Dendritic cell treated with granulocyte-macrophage colony-stimulating factor and Interleukin-4, amounts not matched to agents 40 ng/mL and 50 ng/mL, for 4 days (primary cell): ENCODE measurements around the gene LRRTM3.

Source experiments
- H3K27ac Mint-ChIP-seq: one replicate; pipeline ENCODE4 v1.8.0; 2022; ENCODE audit warnings: mild to moderate bottlenecking, mixed read lengths
- H3K27me3 Mint-ChIP-seq: one replicate; pipeline ENCODE4 v1.8.0; 2022; ENCODE audit warnings: mild to moderate bottlenecking, mixed read lengths
- H3K36me3 Mint-ChIP-seq: one replicate; pipeline ENCODE4 v1.8.0; 2022; ENCODE audit warnings: low read depth, mixed read lengths
- H3K4me1 Mint-ChIP-seq: one replicate; pipeline ENCODE4 v1.8.0; 2022; ENCODE audit warnings: low read depth, mixed read lengths
- H3K4me3 Mint-ChIP-seq: one replicate; pipeline ENCODE4 v1.8.0; 2022; ENCODE audit warnings: mild to moderate bottlenecking, moderate library complexity, mixed read lengths
- H3K9me3 Mint-ChIP-seq: one replicate; pipeline ENCODE4 v1.8.0; 2022; ENCODE audit warnings: mixed read lengths
- intact Hi-C: fragments of 100-400 bp; cut with micrococcal nuclease; formaldehyde crosslinking; loops from one replicate; pipeline ENCODE4 v1.15.0; 2022

Gene LRRTM3

DNA sequence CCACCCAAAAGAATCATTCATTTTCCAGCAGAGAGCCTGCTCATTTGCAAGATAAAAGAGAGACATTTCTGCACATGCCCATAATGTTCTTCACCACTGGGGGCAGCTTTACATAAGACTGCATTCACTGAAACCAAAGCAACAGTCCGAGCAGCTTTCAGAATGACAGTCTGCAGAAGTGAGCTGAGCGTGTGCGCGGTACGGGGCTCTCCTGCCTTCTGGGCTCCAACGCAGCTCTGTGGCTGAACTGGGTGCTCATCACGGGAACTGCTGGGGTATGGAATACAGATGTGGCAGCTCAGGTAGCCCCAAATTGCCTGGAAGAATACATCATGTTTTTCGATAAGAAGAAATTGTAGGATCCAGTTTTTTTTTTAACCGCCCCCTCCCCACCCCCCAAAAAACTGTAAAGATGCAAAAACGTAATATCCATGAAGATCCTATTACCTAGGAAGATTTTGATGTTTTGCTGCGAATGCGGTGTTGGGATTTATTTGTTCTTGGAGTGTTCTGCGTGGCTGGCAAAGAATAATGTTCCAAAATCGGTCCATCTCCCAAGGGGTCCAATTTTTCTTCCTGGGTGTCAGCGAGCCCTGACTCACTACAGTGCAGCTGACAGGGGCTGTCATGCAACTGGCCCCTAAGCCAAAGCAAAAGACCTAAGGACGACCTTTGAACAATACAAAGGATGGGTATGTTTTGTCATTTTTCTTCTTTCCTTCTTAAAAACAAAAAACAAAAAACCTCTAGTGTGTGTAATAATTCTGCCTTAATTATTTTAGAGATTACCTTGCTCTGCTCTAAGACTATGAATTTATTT is at the start of gene LRRTM3:
Gene LRRTM3, plus strand, starts transcription at position 141 of the 820 bp plus-strand sequence.
- intact Hi-C loops = no loop called here
- Mint-ChIP-seq H3K9me3 (no peaks in the 10 kb centered on the region), H3K27ac (no peak within 1 kb of the TSS), H3K4me1 (no peaks in the 10 kb centered on the region), H3K36me3 (no peaks in the 10 kb centered on the region), H3K4me3 (no peak within 1 kb of the TSS), H3K27me3 (peaks cover 29% of the 10 kb centered on the region)

DNA sequence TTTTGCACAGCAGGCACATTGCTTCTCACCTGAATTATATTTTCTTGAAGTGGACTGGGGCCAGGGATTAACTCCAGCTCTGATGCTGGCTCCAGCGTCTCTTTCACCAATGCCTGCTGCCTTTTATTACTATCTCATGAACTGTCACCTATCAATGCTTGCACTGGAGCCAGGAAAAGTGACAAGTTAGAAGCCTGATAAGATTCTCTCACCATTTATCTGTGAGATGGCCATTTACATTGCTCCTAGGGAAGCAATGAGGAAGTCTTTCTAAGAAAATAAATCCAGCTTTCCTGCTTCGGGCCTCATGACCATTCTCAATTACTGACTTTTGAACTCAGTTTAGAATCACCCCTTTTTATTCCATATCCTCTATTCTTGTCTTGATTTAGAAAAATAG is 48.5 kb upstream of the LRRTM3 start:
- no peak overlapping the region for H3K4me3 Mint-ChIP-seq
- no peak overlapping the region for H3K27ac Mint-ChIP-seq

DNA sequence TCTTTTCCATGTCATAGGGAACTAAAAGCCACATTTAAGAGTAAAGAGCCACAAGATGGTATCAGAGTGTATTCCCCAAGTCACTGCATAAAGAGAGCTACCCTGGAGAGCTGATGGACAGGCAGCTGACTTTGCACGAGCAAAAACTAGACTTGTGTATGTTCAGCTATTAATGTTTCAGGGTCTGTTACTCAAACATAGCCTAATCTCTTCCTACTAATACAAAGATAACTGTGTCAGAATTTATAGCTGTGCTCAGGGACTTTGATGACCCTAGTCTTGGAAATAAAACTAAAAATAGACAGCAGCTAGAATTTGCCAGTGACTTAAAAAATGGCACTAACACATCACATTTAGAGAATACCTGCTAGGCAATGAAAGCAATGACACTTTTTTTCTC is 45.5 kb upstream of the LRRTM3 start:
- intact Hi-C loops = no loop called here
- Mint-ChIP-seq H3K4me3 (no peak overlapping the region), H3K9me3 (no peaks in the 10 kb centered on the region), H3K27ac (no peak overlapping the region), H3K36me3 (no peaks in the 10 kb centered on the region), H3K27me3 (no peaks in the 10 kb centered on the region), H3K4me1 (no peaks in the 10 kb centered on the region)

More for the DNA sequence above, 48.5 kb upstream of the LRRTM3 start:
- H3K27me3 Mint-ChIP-seq = no peaks in the 10 kb centered on the region
- H3K9me3 Mint-ChIP-seq = no peaks in the 10 kb centered on the region
- H3K4me1 Mint-ChIP-seq = no peaks in the 10 kb centered on the region
- intact Hi-C loops = no loop called here
- H3K36me3 Mint-ChIP-seq = no peaks in the 10 kb centered on the region

DNA sequence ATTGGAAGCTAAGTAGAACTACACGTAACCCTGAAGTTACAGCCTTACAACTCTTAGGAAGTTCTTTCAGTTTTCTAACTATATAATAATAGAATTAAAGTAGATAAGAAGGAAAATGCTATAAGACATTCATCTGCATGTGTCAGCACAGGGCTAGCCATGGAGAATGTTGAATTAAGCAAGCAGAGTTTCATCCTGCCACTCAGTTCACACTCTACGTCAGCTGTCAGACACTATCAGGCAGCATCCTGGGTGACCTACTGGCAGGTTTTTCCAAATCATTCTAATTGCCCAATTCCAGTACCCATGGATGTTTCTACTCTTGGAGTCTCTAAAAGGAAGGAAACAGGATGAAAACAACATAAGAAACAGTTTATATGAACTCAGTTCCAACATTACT is 45.0 kb upstream of the LRRTM3 start:
- intact Hi-C loops = no loop called here
- Mint-ChIP-seq H3K9me3 (no peaks in the 10 kb centered on the region), H3K27me3 (no peaks in the 10 kb centered on the region), H3K4me3 (no peak overlapping the region), H3K4me1 (no peaks in the 10 kb centered on the region), H3K36me3 (no peaks in the 10 kb centered on the region), H3K27ac (no peak overlapping the region)

DNA sequence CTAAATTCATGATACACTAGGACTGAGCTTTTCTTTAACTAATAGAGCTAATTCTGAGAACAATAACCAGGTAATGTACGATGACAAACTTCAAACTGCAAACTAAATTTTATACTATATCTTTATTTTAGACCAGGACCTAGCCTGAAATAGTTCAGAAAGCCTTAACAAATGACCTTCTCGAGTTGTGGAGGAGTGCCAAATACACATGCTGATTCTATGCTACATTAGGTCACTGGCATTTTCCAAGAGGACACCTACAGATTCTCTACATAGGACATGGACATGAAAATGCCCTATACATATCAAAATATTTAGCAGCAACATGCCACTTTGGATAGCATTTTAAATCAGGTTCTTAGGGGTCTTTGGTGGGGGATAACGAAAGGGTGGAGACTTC is 44.0 kb upstream of the LRRTM3 start:
- no peaks in the 10 kb centered on the region for H3K4me1 Mint-ChIP-seq
- H3K4me3 Mint-ChIP-seq = no peak overlapping the region
- no peak overlapping the region for H3K27ac Mint-ChIP-seq
- H3K9me3 Mint-ChIP-seq = no peaks in the 10 kb centered on the region
- intact Hi-C loops = no loop called here
- H3K36me3 Mint-ChIP-seq = no peaks in the 10 kb centered on the region
- H3K27me3 Mint-ChIP-seq = no peaks in the 10 kb centered on the region

DNA sequence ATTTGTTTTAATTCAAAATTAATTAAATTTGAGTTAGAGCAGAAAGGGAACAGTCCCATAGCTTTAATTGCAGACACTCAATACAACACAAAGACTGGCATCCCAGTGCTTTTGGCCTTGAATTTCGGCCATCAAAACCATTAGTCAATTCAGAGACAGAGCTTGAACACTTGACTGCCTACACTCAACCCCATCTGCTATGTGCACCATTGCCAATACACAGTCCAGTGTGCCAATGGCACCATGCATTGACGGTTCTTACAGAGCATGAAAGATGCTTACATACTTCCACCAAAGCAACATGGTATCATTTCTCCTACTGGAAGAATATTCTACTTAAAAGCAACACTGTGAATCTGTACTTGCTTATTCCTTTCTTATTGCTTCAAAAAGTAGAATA is 43.6 kb upstream of the LRRTM3 start:
- Mint-ChIP-seq H3K9me3 (no peaks in the 10 kb centered on the region), H3K4me1 (no peaks in the 10 kb centered on the region), H3K27me3 (no peaks in the 10 kb centered on the region), H3K27ac (no peak overlapping the region), H3K4me3 (no peak overlapping the region), H3K36me3 (no peaks in the 10 kb centered on the region)
- intact Hi-C loops = no loop called here

DNA sequence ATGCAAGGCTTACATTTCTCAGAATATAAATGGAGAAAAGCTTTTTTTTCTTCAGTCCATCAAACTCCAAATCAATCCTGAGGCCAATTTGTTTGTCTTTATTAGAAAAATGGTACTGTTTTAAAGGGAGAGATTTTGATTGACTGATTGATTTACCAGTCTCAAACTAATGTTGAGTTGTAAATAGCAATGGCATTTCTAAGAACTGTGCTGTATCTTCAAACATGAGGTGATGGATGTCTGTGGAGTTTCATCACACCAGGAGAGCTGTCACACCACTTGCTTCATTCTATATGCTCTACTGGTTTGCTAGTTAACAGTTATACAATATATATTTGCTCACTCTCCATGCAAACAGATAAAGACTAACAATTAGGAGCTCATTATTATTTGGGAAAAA is 39.0 kb upstream of the LRRTM3 start:
- H3K36me3 Mint-ChIP-seq = no peaks in the 10 kb centered on the region
- intact Hi-C loops = no loop called here
- no peaks in the 10 kb centered on the region for H3K27me3 Mint-ChIP-seq
- no peaks in the 10 kb centered on the region for H3K4me1 Mint-ChIP-seq
- H3K27ac Mint-ChIP-seq = no peak overlapping the region
- H3K9me3 Mint-ChIP-seq = peaks cover 19% of the 10 kb centered on the region
- H3K4me3 Mint-ChIP-seq = no peak overlapping the region

DNA sequence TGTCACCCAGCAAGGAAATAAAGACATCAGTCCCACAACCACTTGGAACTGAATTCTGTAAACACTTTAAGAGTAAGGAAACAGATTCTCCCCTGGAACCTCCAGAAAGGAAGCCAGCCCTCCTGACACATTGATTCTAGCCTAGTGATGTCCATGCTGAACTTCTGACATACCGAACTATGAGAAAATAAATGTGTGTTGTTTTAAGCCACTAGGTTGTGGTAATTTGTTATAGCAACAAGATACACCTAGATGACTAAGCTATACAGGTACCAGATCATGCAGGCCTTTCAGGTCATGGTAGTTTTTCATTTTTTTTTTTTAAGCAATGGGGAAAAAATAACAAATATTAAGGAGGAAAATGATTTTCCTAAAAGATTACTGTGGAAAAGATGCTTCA is 37.6 kb upstream of the LRRTM3 start:
- intact Hi-C loops = no loop called here
- Mint-ChIP-seq H3K27me3 (no peaks in the 10 kb centered on the region), H3K36me3 (no peaks in the 10 kb centered on the region), H3K4me1 (no peaks in the 10 kb centered on the region), H3K27ac (no peak overlapping the region), H3K4me3 (no peak overlapping the region), H3K9me3 (peaks cover 19% of the 10 kb centered on the region)

DNA sequence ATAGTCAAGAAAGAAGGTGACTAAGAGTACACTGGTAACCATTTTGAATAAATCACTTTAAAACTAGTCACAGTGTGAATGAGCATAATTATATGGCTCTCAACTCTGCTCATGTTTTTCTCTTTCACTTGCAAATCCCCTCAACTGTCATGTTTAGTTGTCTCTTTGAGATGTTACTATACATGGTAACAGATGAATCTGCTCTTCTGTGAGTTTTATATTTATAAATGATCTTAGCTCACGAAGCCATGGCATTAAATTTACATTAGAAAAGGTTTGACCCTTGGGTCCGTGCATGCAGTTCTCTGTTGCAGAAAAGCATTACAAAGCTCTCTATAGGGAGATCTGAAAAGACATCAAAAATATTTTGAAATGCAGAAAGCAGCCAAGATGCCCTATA is 33.0 kb upstream of the LRRTM3 start:
- Mint-ChIP-seq H3K9me3 (peaks cover 28% of the 10 kb centered on the region), H3K27ac (no peak overlapping the region), H3K4me3 (no peak overlapping the region), H3K4me1 (no peaks in the 10 kb centered on the region), H3K27me3 (no peaks in the 10 kb centered on the region), H3K36me3 (no peaks in the 10 kb centered on the region)
- intact Hi-C loops = no loop called here

DNA sequence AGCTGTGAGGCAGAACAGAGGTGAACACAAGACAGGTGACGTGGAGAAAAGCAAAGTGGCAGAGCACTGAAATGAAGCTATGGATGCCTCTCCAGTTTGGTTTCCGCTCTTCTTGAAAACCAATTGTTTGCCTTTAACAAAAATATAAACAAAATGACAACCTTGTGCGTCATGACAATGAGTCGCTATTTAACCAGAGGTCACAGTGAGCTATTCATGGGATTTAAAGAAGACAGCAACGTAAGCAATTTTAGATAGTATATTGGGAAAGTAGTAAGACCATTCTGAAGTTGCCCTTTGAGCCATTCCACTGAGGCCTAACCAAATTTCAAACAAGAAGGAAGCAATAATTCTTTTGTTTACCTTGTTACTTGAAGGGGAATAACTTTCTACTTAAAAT is 15.2 kb upstream of the LRRTM3 start:
- Mint-ChIP-seq H3K9me3 (no peaks in the 10 kb centered on the region), H3K27me3 (no peaks in the 10 kb centered on the region), H3K4me1 (no peaks in the 10 kb centered on the region), H3K27ac (no peak overlapping the region), H3K4me3 (no peak overlapping the region), H3K36me3 (no peaks in the 10 kb centered on the region)
- intact Hi-C loops = no loop called here

DNA sequence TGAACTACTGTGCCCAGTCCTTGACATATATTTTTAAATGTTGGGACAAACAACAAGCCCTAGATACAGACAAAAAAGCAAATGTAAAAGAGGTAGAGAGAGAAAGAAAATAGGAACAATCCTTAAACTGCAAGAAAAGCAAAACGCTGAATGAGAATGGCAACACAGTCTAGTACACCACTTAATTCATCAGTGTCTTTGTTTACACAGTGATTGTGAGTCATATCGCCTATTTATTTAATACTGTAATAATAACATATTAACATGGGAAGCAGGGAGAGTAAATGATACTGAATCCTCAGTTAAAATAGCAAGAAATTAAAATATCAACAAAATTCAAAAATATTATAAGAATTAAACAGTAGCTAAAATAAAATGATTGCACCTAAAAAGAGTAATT is 9.8 kb upstream of the LRRTM3 start:
- Mint-ChIP-seq H3K27ac (no peak overlapping the region), H3K4me1 (no peaks in the 10 kb centered on the region), H3K4me3 (no peak overlapping the region), H3K36me3 (no peaks in the 10 kb centered on the region), H3K27me3 (no peaks in the 10 kb centered on the region), H3K9me3 (no peaks in the 10 kb centered on the region)
- intact Hi-C loops = no loop called here

DNA sequence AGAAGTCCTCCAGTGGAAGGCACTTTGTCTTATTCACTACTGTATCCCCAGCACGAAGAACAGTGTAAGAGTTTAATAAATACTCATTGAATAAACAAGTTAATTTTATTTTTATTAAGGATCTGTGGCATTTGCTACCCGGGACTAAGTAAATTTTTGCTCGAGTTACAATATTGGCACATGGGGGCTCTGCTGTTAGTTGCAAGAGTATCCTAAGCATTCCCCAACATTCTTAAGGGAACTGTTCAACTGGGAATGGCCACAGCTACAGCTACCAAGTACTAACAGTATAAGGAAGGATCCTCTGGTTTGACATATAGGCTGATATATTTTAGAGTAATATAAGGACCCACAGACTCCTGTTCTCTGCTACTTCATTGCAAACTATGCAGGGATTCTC is 8.7 kb upstream of the LRRTM3 start:
- no peaks in the 10 kb centered on the region for H3K27me3 Mint-ChIP-seq
- H3K4me3 Mint-ChIP-seq = no peak overlapping the region
- no peaks in the 10 kb centered on the region for H3K9me3 Mint-ChIP-seq
- H3K4me1 Mint-ChIP-seq = no peaks in the 10 kb centered on the region
- intact Hi-C loops = no loop called here
- no peak overlapping the region for H3K27ac Mint-ChIP-seq
- H3K36me3 Mint-ChIP-seq = no peaks in the 10 kb centered on the region

DNA sequence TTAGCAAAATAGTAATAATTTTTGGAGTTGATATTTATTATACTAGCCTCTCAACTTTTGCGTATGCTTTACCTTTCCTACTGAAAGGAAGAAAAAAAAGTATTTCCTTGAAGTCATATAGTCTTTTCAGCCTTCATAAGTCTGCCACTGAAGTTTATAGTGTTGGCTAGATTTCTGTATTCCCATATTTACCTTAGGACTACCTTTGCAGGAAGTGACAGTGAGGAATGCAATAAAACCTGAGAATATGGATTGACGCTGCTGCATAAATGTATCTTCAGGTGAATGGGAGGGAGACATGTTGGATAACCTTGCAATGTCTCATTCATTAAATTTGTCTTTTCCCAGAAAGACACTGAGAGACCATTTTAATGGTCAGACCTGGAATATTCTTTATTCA is 6.6 kb upstream of the LRRTM3 start:
- Mint-ChIP-seq H3K9me3 (no peaks in the 10 kb centered on the region), H3K36me3 (no peaks in the 10 kb centered on the region), H3K27me3 (no peaks in the 10 kb centered on the region), H3K27ac (no peak overlapping the region), H3K4me1 (no peaks in the 10 kb centered on the region), H3K4me3 (no peak overlapping the region)
- intact Hi-C loops = no loop called here

DNA sequence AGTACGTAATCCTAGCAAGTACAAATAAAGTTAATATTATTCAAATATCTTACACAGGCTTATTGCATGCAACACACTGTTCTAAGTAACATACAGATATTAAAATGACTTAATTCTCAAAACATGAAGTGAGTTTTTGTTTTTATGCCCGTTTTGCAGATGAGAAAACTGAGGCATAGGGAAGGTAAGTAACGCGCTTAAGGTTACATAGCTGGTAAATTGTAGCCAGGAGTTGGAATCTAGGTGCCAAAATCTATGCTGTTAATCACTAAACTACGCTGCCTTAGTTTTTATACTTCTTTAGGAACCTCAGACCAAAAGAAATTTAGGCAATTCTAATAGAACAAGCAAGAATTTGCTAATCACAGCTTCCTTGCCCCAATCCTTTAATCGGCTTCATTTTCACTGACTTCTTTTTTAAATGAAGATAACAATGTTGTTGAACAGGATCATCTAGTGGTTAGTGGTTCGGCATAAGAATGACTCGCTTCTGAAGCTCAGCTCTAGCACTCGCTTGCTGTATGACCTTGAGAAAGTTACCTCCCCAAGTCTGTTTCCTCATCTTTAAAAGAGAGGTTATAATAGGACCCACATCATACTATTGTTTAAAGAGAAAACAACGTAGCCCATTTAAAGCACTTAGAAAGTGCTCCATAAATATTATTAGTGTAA is 1.0 kb upstream of the LRRTM3 start:
- Mint-ChIP-seq H3K27me3 (peaks cover 29% of the 10 kb centered on the region), H3K9me3 (no peaks in the 10 kb centered on the region), H3K36me3 (no peaks in the 10 kb centered on the region), H3K27ac (no peak overlapping the region), H3K4me1 (no peaks in the 10 kb centered on the region), H3K4me3 (no peak overlapping the region)
- intact Hi-C loops = no loop called here

DNA sequence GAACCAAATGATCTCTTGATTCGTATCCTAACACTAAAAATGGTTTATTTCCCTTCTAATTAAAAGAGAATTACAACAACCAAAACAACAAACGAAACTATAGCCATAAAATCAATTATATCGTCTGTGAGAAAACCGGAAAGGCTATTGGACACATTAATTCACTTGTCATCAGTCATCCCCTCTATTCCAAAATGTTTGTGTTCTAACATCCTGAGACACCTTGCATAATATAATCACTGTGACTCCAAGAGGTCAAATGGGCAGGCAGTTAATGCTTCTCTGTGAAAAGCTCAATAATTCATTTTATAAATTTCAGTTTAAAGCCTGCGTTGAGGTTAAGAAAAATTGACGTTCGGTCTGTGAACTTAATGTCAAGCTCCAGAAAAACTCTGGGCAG is 463 bp upstream of the LRRTM3 start:
- Mint-ChIP-seq H3K27me3 (peaks cover 29% of the 10 kb centered on the region), H3K27ac (no peak overlapping the region), H3K36me3 (no peaks in the 10 kb centered on the region), H3K4me1 (no peaks in the 10 kb centered on the region), H3K4me3 (no peak overlapping the region), H3K9me3 (no peaks in the 10 kb centered on the region)
- intact Hi-C loops = no loop called here
